WERI-Rb-1 (cell line): ENCODE data around the gene FAR1.

Experiments
- DNase-seq: peaks from one replicate; pipeline ENCODE4 v3.0.0-alpha.2; 2020
- H3K27ac ChIP-seq: fragments of 250-450 bp; sonication (Bioruptor Pico); 2 replicates; pipeline ENCODE4 v1.5.1; 2020; ENCODE audit warnings: mild to moderate bottlenecking, moderate library complexity
- H3K27me3 ChIP-seq: fragments of 250-450 bp; sonication (Bioruptor Pico); 2 replicates; pipeline ENCODE4 v1.5.1; 2021; ENCODE audit warnings: mild to moderate bottlenecking, low read depth, moderate library complexity; ENCODE audit not compliant: insufficient read depth, severe bottlenecking
- H3K36me3 ChIP-seq: fragments of 250-450 bp; sonication (Bioruptor Pico); 2 replicates; pipeline ENCODE4 v1.5.1; 2020; ENCODE audit warnings: mild to moderate bottlenecking, moderate library complexity
- H3K4me3 ChIP-seq: 2 replicates; pipeline ENCODE4 v1.5.1; 2011; ENCODE audit warnings: low read depth, mild to moderate bottlenecking, control low read depth, low read length
- H3K9me3 ChIP-seq: fragments of 250-450 bp; sonication (Bioruptor Pico); 2 replicates; pipeline ENCODE4 v1.5.1; 2021; ENCODE audit warnings: mild to moderate bottlenecking, moderate library complexity; ENCODE audit not compliant: severe bottlenecking
- TF ChIP-seq, protein P1 (sequence below): IDR thresholded peaks from 2 replicates; pipeline ENCODE4 v1.5.1; 2011; ENCODE audit warnings: low read depth, mild to moderate bottlenecking, control low read depth, inconsistent platforms, low read length

Gene FAR1

DNA sequence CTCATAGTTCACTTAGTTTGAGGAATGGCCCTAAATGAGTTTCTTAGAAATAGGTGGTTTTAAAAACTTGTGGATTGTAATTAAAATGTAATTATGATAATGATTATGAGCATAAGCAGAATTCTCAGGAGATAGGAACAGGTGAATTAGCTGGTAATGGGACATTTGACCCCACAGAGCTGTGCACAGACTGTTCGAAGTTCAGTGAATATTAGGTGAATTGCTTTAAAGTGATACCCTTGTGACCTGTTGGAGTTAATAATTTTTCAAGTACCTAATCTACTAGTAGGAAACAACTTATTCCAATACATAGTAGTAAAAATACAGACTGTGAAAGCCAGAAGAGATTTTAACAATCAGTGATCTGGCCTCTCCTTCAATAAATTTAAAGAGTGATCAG lies 8.1 kb downstream of the FAR1 start:
- peaks cover 6% of the 10 kb centered on the region for H3K36me3 ChIP-seq
- no peaks in the 10 kb centered on the region for H3K27me3 ChIP-seq
- no peak overlapping the region for H3K27ac ChIP-seq
- TF ChIP-seq, protein P1, sequence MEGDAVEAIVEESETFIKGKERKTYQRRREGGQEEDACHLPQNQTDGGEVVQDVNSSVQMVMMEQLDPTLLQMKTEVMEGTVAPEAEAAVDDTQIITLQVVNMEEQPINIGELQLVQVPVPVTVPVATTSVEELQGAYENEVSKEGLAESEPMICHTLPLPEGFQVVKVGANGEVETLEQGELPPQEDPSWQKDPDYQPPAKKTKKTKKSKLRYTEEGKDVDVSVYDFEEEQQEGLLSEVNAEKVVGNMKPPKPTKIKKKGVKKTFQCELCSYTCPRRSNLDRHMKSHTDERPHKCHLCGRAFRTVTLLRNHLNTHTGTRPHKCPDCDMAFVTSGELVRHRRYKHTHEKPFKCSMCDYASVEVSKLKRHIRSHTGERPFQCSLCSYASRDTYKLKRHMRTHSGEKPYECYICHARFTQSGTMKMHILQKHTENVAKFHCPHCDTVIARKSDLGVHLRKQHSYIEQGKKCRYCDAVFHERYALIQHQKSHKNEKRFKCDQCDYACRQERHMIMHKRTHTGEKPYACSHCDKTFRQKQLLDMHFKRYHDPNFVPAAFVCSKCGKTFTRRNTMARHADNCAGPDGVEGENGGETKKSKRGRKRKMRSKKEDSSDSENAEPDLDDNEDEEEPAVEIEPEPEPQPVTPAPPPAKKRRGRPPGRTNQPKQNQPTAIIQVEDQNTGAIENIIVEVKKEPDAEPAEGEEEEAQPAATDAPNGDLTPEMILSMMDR: no peak
- H3K4me3 ChIP-seq: no peak overlapping the region
- no peak for DNase-seq
- no peaks in the 10 kb centered on the region for H3K9me3 ChIP-seq

DNA sequence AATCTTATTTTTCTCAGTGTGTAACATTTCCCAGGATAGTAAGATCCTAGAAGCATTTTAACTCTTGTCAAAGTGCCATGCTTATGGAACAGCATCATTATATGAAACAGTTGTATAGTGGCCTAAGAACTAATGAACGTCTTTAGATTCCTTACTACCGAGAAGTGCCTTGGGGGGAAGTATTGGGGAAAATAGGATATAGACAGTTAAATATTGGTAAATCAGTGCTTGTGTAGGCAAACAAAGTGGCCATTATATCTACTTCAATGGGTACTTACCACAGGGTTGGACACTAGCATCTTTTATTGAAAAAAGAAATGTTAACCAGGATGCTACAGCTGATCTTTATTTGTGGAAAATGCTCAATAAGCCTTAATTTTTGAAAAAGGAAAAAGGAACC lies 11.3 kb downstream of the FAR1 start:
- H3K9me3 ChIP-seq: no peaks in the 10 kb centered on the region
- DNase-seq: no peak
- no peak overlapping the region for H3K27ac ChIP-seq
- TF ChIP-seq, protein P1: no peak
- H3K36me3 ChIP-seq: no peaks in the 10 kb centered on the region; the same call in 1 of the 2 replicates
- no peaks in the 10 kb centered on the region for H3K27me3 ChIP-seq
- H3K4me3 ChIP-seq: no peak overlapping the region

DNA sequence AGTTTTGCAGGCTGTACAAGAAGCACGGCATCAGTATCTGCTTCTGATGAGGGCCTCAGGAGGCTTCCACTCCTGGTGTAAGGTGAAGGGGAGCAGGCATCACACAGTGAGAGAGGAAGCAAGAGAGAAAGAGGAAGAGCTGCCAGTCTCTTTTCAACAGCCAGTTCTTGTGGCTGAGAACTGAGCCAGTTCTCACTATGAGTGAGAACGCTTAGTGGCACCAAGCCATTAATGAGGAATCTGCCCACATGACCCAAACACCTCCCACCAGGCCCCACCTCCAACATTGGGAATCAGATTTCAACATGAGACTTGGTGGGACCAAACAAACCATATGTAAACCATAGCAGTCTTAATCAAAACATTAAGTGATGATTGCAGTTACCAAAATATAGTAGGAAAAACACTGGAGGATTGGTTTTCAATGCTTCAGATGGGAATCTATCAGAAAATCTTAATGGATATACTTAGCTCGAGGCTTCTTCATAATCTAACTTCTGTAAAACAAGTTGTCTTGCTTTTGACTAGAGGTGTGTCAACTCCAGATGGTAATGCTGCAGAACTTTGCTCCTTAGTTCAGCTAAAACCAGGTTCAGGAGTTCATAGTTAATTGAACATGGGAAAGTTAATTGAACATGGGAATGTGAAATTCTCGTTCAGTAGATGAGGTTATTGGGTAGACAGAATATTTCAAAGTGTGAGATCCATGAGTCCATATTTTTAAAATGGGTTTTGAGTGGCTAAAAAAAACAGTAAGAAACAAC lies 12.2 kb downstream of the FAR1 start:
- TF ChIP-seq, protein P1: no peak
- no peak overlapping the region for H3K4me3 ChIP-seq
- no peak for DNase-seq
- no peak overlapping the region for H3K27ac ChIP-seq
- no peaks in the 10 kb centered on the region for H3K9me3 ChIP-seq
- H3K27me3 ChIP-seq: no peaks in the 10 kb centered on the region
- H3K36me3 ChIP-seq: no peaks in the 10 kb centered on the region; the same call in 1 of the 2 replicates

DNA sequence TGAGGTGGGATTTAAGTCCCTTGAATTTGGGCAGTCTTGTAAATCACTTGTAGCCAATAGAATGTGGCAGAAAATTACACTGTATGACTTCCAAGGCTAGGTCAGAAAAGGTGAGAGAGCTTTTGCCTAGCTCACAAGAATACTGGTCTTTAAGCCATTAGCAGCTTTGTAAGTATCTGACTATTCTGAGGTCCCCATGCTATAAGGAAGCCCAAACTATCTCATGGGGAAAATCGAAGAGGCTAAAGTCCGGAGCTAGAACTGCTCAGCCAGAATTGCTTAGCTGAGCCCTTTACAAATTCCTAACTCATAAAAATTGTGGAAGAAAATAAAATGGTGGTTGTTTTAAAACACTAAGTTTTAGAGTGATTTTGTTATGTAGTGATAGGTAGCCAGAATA lies 13.0 kb downstream of the FAR1 start:
- no peak for DNase-seq
- Histone ChIP-seq H3K27me3 (no peaks in the 10 kb centered on the region), H3K4me3 (no peak overlapping the region), H3K36me3 (peaks cover 3% of the 10 kb centered on the region; the same call in 1 of the 2 replicates), H3K9me3 (no peaks in the 10 kb centered on the region), H3K27ac (no peak overlapping the region)
- TF ChIP-seq, protein P1: no peak

DNA sequence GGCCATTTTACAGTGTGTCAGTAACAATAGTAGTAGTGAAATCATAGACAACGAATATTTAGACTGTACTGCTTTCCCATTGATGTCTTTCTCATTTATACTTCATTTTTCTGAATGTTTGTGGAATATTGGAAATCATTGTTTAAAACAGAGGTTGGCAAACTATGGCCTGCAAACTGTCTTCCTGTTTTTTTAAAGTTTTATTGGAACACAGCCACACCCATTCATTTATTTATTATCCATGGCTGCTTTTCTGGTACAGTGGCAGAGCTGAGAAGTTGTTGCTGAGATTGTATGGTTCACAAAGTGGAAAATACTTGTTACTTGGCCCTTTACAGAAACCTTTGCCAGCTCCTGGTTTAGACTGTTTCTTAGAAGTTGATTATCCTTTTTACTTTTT lies 13.7 kb downstream of the FAR1 start:
- Histone ChIP-seq H3K4me3 (no peak overlapping the region), H3K9me3 (no peaks in the 10 kb centered on the region), H3K27ac (no peak overlapping the region), H3K27me3 (no peaks in the 10 kb centered on the region), H3K36me3 (peaks cover 3% of the 10 kb centered on the region; the same call in 1 of the 2 replicates)
- no peak for DNase-seq
- TF ChIP-seq, protein P1: no peak
